Liver (tissue), 9 donors: ENCODE results near the gene ELOA. TPM values are rescaled to one million over a fixed set of nuclear protein-coding genes. Genes with fewer than 3 reads are reported as not detected.

ENCODE experiments used
- DNase-seq: peaks from one replicate; pipeline ENCODE4 v3.0.0-alpha.2; 2017; ENCODE audit warnings: low spot score
- H3K27ac ChIP-seq, 2 donors: one replicate each; pipeline ENCODE4 v1.7.0; 2013; ENCODE audit warnings: inconsistent platforms in 2 of 2, low read length in 2 of 2, control low read depth in 1 of 2, low read depth in 1 of 2, mild to moderate bottlenecking in 1 of 2
- H3K27me3 ChIP-seq, 4 donors: one replicate each; pipeline versions ENCODE4 v1.6.1 to v1.7.0; 2013; ENCODE audit warnings: low read length in 3 of 4, inconsistent platforms in 1 of 4, mild to moderate bottlenecking in 1 of 4, moderate library complexity in 1 of 4; ENCODE audit not compliant: control insufficient read depth in 4 of 4, insufficient read depth in 4 of 4
- H3K36me3 ChIP-seq, 4 donors: one replicate each; pipeline versions ENCODE4 v1.6.1 to v1.7.0; 2013; ENCODE audit warnings: low read length in 3 of 4, mild to moderate bottlenecking in 3 of 4, low read depth in 1 of 4, moderate library complexity in 1 of 4; ENCODE audit not compliant: control insufficient read depth in 4 of 4, insufficient read depth in 3 of 4
- H3K4me1 ChIP-seq, 4 donors: one replicate each; pipeline versions ENCODE4 v1.6.1 to v1.7.0; 2013; ENCODE audit warnings: low read length in 3 of 4, mild to moderate bottlenecking in 3 of 4, moderate library complexity in 1 of 4; ENCODE audit not compliant: control insufficient read depth in 4 of 4, insufficient read depth in 4 of 4
- H3K4me3 ChIP-seq, 3 donors: one replicate each; pipeline versions ENCODE4 v1.6.1 to v1.7.0; 2013; ENCODE audit warnings: low read length in 3 of 3, control low read depth in 1 of 3, low read depth in 1 of 3, mild to moderate bottlenecking in 1 of 3
- H3K9ac ChIP-seq, 2 donors: one replicate each; pipeline ENCODE4 v1.7.0; 2013; ENCODE audit warnings: low read length in 2 of 2, mild to moderate bottlenecking in 2 of 2, moderate library complexity in 2 of 2, control low read depth in 1 of 2, low read depth in 1 of 2
- H3K9me3 ChIP-seq, 4 donors: one replicate each; pipeline versions ENCODE4 v1.6.1 to v1.7.0; 2013; ENCODE audit warnings: low read length in 3 of 4; ENCODE audit not compliant: control insufficient read depth in 4 of 4
- FOXA1 ChIP-seq: IDR thresholded peaks from 2 replicates; pipeline ENCODE4 v1.6.1; 2016; ENCODE audit warnings: antibody characterized with exemption
- HNF4A ChIP-seq, 2 donors: conservative IDR thresholded peaks; 2 replicates each; pipeline ENCODE4 v1.6.1; 2016; ENCODE audit warnings: antibody characterized with exemption in 2 of 2, mild to moderate bottlenecking in 2 of 2
- HNF4G ChIP-seq: IDR thresholded peaks from 2 replicates; pipeline ENCODE4 v1.6.1; 2016; ENCODE audit warnings: antibody characterized with exemption
- RAD21 ChIP-seq, 2 donors: IDR thresholded peaks; 2 replicates each; pipeline ENCODE4 v1.6.1; 2016; ENCODE audit warnings: antibody characterized with exemption in 2 of 2, mild to moderate bottlenecking in 2 of 2
- RXRA ChIP-seq, 2 donors: IDR thresholded peaks; 2 replicates each; pipeline ENCODE4 v1.6.1; 2017 to 2018; ENCODE audit warnings: antibody characterized with exemption in 2 of 2, mild to moderate bottlenecking in 1 of 2
- SP1 ChIP-seq: IDR thresholded peaks from 2 replicates; pipeline ENCODE4 v1.6.1; 2018; ENCODE audit warnings: antibody characterized with exemption, mild to moderate bottlenecking
- WGBS: extraction: QIAGEN DNeasy Blood & Tissue Kit; methylation state at CpG from one replicate; pipeline ENCODE4 v1.1.7; 2013; 5-methylcytosine and 5-hydroxymethylcytosine counted together
- polyA plus RNA-seq, 2 donors: library from polyadenylated mRNA; stranded (reverse) in 1 of 2; unstranded in 1 of 2; fragments of 200-250 nt in 1 of 2; fragments of >200 nt in 1 of 2; fragmentation: Nextera tagmentation in 1 of 2; extraction: Ambion mirVana in 1 of 2; gene quantifications; one replicate each; pipeline versions ENCODE4 v1.2.1 to v1.2.3, GENCODE V29; 2013 to 2015
- total RNA-seq, 2 donors: library from RNA; depleted of rRNA; stranded (reverse); fragments of >200 nt; gene quantifications; one replicate each; pipeline ENCODE4 v1.2.3, GENCODE V29; 2014
- TF ChIP-seq, protein P1 (sequence below): IDR thresholded peaks from 2 replicates; pipeline ENCODE4 v1.6.1; 2016; ENCODE audit warnings: antibody characterized with exemption, mild to moderate bottlenecking
- TF ChIP-seq, protein P2 (sequence below): fragments of 150-350 bp; IDR thresholded peaks from 2 replicates; pipeline ENCODE4 v1.5.1; 2017; ENCODE audit warnings: improper control_type of control experiment, low read depth, low read length; ENCODE audit not compliant: missing input control
- TF ChIP-seq, protein P3 (sequence below): IDR thresholded peaks from 2 replicates; pipeline ENCODE4 v1.6.1; 2016; ENCODE audit warnings: antibody characterized with exemption
- TF ChIP-seq, protein P4 (sequence below): IDR thresholded peaks from 2 replicates; pipeline ENCODE4 v1.6.1; 2016; ENCODE audit warnings: antibody characterized with exemption
- donor health status: healthy.
- donor health status: healthy.
- donor health status: healthy.
- donor health status: healthy.
- donor health status: healthy.

The ELOA gene
- total and polyA plus RNA-seq, 4 donors: 11.1 to 34.9 (median 24.3) TPM

DNA sequence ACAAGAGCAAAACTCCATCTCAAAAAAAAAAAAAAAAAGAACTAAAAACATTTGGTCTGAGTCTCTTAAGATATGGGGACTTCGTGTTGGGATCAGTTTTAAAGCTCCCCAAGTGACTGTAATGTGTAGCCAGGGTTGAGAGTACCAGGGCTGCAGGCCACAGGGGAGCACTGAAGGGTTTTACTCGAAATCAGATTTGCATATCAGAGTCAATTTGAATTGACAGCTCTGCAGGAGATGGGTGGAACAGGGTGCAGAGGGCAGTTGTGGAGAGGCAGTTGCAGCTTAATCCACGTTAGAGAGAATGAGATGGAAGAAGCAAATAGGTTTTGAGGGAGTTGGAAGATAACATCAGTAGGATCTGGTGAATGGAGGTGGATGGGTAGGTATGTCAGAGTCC, 20.6 kb upstream of the ELOA start:
- Histone ChIP-seq H3K27ac (no peak overlapping the region), H3K9me3 (no peaks in the 10 kb centered on the region), H3K4me1 (peaks cover 8 to 18% (median 13%) of the 10 kb centered on the region in 4 donors), H3K9ac (no peak overlapping the region), H3K4me3 (no peak overlapping the region), H3K27me3 (no peaks in the 10 kb centered on the region), H3K36me3 (no peaks in the 10 kb centered on the region)
- 74% methylated on average over 3 of the region's 3 CpGs for WGBS
- DNase-seq: no peak
- TF ChIP-seq, protein P1, sequence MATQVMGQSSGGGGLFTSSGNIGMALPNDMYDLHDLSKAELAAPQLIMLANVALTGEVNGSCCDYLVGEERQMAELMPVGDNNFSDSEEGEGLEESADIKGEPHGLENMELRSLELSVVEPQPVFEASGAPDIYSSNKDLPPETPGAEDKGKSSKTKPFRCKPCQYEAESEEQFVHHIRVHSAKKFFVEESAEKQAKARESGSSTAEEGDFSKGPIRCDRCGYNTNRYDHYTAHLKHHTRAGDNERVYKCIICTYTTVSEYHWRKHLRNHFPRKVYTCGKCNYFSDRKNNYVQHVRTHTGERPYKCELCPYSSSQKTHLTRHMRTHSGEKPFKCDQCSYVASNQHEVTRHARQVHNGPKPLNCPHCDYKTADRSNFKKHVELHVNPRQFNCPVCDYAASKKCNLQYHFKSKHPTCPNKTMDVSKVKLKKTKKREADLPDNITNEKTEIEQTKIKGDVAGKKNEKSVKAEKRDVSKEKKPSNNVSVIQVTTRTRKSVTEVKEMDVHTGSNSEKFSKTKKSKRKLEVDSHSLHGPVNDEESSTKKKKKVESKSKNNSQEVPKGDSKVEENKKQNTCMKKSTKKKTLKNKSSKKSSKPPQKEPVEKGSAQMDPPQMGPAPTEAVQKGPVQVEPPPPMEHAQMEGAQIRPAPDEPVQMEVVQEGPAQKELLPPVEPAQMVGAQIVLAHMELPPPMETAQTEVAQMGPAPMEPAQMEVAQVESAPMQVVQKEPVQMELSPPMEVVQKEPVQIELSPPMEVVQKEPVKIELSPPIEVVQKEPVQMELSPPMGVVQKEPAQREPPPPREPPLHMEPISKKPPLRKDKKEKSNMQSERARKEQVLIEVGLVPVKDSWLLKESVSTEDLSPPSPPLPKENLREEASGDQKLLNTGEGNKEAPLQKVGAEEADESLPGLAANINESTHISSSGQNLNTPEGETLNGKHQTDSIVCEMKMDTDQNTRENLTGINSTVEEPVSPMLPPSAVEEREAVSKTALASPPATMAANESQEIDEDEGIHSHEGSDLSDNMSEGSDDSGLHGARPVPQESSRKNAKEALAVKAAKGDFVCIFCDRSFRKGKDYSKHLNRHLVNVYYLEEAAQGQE: no peak
- TF ChIP-seq, protein P2, sequence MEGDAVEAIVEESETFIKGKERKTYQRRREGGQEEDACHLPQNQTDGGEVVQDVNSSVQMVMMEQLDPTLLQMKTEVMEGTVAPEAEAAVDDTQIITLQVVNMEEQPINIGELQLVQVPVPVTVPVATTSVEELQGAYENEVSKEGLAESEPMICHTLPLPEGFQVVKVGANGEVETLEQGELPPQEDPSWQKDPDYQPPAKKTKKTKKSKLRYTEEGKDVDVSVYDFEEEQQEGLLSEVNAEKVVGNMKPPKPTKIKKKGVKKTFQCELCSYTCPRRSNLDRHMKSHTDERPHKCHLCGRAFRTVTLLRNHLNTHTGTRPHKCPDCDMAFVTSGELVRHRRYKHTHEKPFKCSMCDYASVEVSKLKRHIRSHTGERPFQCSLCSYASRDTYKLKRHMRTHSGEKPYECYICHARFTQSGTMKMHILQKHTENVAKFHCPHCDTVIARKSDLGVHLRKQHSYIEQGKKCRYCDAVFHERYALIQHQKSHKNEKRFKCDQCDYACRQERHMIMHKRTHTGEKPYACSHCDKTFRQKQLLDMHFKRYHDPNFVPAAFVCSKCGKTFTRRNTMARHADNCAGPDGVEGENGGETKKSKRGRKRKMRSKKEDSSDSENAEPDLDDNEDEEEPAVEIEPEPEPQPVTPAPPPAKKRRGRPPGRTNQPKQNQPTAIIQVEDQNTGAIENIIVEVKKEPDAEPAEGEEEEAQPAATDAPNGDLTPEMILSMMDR: no peak
- TF ChIP-seq SP1 (no peak), RXRA (IDR thresholded peaks at IDR 0.05) (no peak)
- TF ChIP-seq, protein P3, sequence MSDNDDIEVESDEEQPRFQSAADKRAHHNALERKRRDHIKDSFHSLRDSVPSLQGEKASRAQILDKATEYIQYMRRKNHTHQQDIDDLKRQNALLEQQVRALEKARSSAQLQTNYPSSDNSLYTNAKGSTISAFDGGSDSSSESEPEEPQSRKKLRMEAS: no peak

DNA sequence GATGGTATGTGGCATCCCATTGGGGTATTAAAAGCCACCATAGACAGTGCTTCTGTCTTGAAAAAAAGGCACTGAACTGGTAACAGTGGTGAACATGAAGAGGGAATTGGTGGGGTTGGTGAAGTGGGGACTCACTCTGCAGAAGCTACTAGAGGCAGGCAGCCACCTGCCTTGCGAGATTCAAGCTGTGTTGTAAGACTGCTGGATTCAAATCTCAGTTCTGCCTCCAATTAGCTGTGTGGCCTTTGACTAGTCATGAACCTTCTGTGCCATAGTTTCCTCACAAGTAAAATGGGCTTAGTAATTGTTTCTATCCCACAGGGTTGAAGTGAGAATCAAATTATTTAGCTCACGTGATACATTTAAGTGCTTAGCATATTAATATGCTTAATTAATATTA, 16.6 kb upstream of the ELOA start:
- H3K27me3 ChIP-seq: no peaks in the 10 kb centered on the region
- WGBS: 68% methylated on average over 2 of the region's 2 CpGs
- DNase-seq: no peak
- H3K27ac ChIP-seq: peak overlapping the region; percentile 53 to 79
- peaks cover 5 to 32% (median 27%) of the 10 kb centered on the region in 4 donors for H3K4me1 ChIP-seq
- no peak overlapping the region for H3K4me3 ChIP-seq
- no peak overlapping the region for H3K9ac ChIP-seq
- TF ChIP-seq RXRA (IDR thresholded peaks at IDR 0.05) (no peak), FOXA1 (no peak), RAD21 (IDR thresholded peaks at IDR 0.05) (no peak), HNF4G (no peak), HNF4A (conservative IDR thresholded peaks at IDR 0.05) (no peak)
- TF ChIP-seq, protein P4, sequence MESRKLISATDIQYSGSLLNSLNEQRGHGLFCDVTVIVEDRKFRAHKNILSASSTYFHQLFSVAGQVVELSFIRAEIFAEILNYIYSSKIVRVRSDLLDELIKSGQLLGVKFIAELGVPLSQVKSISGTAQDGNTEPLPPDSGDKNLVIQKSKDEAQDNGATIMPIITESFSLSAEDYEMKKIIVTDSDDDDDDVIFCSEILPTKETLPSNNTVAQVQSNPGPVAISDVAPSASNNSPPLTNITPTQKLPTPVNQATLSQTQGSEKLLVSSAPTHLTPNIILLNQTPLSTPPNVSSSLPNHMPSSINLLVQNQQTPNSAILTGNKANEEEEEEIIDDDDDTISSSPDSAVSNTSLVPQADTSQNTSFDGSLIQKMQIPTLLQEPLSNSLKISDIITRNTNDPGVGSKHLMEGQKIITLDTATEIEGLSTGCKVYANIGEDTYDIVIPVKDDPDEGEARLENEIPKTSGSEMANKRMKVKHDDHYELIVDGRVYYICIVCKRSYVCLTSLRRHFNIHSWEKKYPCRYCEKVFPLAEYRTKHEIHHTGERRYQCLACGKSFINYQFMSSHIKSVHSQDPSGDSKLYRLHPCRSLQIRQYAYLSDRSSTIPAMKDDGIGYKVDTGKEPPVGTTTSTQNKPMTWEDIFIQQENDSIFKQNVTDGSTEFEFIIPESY: no peak
- H3K36me3 ChIP-seq: no peaks in the 10 kb centered on the region
- H3K9me3 ChIP-seq: no peaks in the 10 kb centered on the region
